GM18519 (cell line): ENCODE measurements around the gene TUBAL3.
"Not testable (repeated sequence)": the region's sequence is repeated elsewhere in the genome, so short reads cannot be mapped to it uniquely, and the experiment has no call there.

Experiments used
- ATAC-seq: cut with Tn5 transposase; IDR thresholded peaks from one replicate; pipeline ENCODE4 v1.9.1; 2021; ENCODE audit warnings: mild to moderate bottlenecking, moderate library complexity; ENCODE audit not compliant: unreplicated experiment, low FRiP score

The TUBAL3 gene

DNA sequence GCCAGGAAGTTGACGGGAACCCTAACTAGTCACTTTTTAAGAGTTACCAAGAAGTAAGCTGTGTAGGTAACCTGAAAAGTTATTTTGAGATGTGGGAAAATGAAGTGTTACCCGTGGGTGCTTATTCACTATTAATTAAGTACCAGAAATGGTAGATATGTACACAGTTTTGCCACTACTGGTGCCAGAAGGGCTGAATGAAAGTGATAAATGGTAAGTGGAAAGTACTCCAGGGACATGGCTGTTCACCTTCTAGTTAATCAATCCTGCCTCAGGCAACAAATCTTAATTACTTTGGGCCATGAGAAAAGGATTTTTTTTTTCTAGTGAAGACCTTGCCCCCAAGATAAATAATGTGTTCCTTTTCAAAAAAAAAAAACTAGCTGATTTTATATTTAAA is 23.5 kb upstream of the TUBAL3 start:
- ATAC-seq = no peak

DNA sequence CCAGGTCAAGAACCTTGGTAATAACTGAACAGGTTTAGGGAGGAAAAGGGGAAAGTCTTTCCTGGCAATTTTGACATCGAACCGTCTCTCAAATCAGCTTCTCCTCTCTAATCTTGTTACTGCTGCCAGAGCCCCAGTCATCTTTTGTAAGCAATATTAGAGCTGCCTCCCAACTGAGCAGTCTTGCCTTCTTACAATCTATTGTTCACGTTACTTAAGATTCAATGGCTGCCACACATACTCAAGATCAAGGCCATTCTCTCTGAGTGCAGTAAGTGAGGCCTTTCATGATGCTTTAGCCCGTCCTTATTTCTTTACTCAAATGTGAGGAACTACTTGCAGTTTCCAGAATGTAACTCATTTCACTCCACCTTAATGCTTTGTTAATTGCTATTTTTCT is 20.1 kb upstream of the TUBAL3 start:
- ATAC-seq = no peak

DNA sequence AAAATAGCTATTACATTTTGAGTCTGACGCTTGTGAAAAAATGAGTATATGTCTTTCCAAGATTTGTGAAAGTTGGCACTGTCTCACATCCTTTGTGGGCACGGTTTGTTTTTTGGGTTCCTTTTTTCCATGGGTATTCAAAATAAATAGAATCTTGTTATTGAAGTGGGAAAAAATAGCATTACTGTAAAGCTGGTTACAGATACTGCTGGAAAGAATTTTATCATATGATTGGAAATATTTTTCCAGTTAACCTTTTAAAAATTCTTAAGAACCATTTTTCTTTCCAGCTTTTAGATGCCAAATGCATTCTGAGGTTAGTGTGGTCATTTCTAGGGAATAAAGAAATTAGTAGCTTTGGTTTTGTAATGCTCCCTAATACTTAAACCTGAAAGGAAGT is 19.1 kb upstream of the TUBAL3 start:
- ATAC-seq = no peak

DNA sequence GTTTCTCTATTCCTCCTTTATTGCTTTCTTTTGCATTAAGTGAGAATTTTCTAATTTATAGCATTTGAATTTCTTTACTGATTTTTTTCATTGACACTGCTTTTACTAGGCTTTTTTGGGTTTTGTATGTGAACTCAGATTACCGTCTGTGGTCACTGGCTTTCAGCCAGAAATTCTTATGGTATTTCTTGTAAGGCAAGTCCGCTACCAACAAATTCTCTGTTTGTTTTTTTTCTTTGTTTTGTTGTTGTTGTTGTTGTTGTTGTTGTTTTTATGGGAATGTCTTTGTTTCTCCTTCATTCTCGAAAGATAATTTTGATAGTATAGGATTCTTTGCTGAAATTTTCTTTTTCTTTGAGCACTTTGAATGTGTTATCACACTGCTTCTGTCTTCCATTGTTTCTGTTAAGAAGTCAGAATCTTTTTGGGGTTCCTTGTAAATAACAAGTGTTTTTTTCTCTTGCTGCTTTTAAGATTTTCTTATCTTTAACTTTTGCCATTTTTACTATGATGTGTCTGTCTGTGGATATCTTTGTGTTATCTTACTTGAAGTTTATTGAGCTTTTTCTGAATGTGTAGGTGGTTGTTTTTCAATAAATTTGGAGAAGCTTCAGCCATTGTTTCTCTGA is 15.0 kb upstream of the TUBAL3 start:
- ATAC-seq = no peak

DNA sequence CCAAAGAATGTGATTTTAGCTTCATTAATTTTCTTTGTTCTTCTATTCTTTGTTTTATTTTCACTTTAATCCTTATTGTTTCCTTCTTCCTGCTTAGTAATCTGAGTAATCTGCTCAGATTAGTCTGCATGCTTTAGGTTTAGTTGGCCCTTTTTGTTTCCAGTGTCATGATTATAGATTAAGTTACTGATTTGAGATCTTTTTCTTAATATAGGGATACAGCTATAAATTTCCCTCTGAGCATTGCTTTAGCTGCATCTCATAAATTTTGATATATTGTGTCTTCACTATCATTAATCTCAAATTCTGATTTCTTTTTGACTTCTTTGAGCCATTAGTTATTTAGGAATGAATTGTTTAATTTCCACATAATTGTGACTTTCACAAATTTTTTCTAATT is 14.0 kb upstream of the TUBAL3 start:
- no peak for ATAC-seq

DNA sequence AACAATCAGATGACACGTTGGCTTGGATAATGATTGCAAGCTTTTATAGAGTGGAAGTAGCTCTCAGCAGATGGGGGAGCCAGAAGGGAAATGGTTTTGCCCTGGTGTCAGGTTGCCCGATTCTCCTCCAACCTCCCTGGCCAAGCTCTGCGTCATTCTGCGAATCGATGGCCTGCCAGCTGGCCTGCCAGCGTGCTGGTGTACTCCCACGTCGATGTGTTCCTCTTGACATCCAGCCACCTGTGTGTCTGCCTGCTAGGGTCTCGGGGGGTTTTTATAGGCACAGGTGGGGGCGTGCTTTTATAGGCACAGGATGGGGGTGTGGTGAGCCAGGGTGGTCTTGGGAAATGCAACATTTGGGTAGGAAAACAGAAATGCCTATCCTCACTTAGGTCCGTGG is 12.4 kb upstream of the TUBAL3 start:
- ATAC-seq = no peak

DNA sequence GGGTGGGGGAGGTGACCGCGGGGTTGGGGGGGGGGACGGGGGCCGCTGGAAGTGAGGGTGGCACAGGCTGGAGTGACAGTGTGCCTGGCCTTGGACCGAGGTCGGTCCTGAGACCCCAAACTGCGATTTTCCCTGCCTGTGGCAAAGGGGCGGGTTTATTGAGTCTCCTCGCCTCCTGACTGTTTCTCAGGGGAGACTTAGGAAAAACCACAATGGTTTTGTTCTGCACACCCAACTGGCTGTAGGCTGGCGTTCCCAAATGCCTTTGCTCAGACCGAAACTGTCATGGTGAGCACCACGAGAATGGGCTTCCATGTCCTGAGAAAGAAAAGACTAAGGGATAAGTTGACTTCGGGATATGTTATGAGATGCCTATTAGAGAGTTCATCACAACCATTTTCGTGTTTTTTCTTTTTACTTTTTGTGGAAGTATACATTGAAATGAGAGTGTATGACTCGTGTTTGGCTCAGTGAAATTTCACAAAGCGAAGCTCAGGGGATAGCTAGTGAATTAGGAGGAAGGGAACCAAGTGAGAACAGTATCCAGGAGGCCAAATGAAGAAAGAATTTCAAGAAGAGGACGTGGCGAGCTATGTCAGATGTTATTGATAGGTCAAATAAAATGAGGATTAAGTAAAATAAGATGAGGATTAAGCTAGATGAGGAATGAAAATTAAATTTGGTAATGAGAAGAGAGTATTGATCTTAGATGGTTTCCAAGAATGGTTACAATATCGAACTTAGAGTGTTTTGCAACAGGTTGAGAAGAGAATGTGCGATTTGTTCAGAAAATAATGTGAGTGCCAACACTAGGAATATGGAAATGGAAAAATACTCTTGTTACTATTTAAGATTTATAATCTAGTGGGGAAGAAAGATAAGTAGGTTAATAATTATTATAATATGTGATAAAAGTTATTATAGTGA is 8.6 kb upstream of the TUBAL3 start:
- no peak for ATAC-seq

DNA sequence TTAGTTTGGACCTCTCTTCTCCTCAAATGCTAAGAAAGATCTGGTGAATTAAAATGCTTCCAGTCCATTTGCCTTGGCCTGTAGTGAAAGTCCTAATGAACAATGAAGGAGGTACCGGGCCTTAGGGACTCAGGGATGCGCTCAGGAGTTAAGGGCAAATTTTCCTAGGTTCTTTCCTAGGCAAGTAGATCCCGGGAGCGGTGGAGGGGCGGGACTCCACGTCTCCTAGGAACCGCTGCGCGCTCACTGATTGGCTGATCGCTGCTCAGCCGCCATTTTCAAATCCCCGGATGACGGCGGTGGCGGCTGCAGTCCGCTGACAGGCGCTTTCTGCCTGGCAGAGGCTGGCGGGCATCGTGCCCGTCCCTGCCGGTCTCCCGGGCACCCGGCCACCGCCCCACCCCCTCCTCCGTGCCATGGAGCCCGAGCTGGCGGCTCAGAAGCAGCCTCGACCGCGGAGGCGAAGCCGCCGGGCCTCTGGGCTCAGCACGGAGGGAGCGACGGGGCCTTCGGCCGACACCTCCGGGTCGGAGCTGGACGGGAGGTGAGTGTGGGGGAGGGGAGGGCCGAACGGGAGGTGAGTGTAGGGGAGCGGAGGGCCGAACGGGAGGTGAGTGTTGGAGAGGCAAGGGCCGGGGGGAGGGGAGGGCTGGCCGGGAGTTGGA is 7.8 kb upstream of the TUBAL3 start, which contains the start of gene NET1:
TSS of gene NET1 (plus strand) at position 281 of the 665 bp plus-strand sequence. CDS start at position 417, 136 bp downstream.
- peak; percentile 98 for ATAC-seq

DNA sequence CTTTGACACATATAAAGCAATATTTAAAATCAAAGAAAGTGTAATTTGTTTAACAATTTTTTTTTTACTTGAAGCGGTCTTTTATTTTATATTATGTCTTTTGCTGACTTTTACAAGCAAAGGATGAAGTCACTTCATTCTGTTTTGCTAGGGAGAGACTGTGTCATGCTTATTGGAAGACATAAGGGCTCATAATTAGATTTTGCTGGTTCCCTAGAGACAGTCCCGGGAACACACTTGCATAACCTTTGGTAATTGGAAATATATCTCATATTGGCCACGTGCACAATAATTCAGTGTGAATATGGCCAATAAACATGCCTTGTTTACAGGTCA is 7.3 kb upstream of the TUBAL3 start:
- no peak for ATAC-seq

DNA sequence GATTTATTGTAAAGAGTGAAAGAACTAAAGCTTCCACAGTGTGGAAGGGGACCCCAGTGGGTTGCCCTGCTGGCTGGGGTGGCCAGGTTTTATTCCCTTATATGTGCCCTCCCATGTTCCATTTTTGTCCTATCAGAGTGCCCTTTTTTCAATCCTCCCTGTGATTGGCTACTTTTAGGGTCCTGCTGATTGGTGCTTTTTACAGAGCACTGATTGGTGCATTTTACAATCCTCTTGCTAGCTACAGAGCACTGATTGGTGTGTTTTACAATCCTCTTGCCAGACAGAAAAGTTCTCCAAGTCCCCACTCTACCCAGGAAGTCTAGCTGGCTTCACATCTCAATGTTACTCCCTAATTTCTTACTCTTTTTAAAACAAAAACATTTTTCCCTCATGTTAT is 6.2 kb upstream of the TUBAL3 start:
- not testable (repeated sequence) for ATAC-seq

DNA sequence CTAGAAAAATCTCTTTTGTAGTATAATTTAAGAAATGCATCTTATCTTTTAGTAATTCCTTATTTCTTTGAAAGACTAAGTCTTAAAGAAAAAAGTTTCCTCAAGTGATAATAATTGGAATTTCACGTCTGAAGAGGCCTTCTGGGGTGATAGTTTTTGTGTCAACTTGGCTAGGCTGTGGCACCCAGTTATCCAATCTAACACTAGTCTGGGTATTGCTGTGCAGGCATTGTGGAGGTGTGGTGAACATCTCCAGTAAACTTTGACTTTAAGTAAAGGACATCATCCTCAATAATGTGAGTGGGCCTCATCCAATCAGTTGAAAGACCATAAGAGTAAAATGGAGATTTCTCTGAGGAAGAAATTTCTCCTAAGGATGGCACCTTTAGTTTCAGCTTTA is 2.3 kb upstream of the TUBAL3 start:
- ATAC-seq = no peak

DNA sequence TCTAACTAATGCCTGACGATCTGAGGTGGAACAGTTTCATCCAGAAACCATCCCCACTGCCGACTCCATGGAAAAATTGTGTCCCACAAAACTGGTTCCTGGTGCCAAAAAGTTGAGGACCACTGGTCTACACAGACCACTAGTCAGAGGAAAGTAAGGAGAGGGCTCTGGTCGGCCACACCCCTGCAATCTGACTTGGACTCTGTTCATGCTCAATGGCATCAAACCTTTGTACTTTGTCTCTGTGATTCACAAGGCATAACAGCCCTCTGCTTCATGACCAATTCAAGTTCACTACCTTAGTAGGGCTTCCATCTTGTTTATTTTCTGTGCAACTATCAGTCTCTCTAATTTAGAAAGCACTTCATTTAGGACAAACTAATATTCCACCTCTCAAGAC is 1.8 kb downstream of the TUBAL3 start:
- no peak for ATAC-seq

DNA sequence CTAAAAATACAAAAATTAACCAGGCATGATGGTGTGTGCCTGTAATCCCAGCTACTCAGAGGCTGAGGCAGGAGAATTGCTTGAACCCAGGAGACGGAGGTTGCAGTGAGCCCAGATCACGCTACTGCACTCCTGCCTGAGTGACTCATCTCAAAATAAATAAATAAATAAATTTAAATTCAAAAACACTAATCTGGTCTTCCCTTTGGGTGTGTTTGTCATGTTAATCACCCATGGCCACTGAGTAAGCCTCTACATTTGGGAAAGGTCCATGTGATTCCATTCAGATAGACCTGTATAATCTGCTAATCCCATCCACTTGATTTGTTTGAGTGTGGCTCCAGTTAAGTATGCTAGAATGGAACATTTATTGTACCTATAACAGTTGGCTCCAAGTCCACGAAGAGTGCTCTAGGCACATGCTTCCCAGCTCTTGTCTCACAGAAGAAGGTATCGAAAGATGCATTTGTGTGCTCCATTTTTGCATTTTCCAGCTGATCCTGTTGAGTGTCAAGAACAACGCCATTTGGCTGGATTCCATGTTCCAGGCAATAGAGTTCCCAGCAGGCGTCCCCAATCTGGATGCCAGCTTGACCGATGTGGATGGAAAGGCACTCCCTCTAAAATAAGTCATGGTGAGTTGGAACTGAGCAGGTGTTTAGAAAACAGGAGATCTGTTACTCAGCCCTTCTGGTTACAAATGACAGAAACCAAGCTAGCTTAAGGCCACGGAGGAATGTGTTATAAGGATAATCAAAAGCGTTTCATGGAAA is 4.0 kb downstream of the TUBAL3 start:
- no peak for ATAC-seq

DNA sequence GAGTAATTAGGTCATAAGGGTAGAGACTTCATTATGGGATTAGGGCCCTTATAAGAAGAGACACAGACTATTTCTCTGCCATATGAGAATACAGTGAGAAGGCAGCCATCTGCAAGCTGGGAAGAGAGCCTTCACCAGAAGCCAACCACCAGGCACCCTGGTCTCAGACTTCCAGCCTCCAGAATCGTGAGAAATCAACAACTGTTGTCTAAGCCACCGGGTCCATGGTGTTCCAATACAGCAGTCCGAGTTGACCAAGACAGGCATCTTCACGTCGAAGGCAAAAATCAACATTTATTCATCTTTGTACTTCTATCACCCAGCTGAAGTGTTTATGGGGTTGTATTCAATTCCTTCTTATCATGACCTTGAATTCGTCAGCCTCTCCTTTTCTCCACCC is 5.3 kb downstream of the TUBAL3 start:
- ATAC-seq = no peak

DNA sequence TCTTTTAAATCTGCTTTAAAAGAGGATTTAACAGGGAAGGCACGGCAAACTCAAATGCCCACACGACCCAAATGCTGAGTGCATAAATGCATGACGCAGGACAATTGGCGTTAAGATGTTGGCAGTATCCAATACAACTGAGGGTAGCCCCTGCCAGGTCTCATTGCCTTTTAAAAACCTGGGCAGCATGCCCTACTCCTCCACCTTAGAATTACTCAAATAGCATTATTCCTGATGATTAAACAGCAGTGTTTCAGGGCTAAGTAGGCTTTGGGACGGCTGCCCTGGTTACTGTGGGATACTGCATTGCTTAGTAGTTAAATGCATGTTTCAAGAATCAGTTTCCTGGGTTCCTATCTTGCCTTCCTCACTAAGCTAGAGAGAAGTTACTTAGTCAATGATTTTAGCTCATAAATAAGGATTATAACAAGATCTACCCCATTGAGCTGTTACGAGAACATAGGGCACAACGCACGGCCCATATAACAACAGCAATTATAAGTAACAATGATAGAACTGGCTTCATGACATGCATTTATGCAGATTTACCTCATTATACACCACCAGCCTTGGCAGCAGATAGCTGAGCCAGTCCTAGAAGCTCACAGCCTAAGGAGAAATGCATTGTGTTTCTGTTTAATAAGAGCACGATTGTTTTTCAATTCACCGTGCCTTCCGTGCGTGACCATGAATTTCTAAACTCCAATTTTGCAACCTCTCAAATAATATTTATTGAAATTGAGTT is 7.9 kb downstream of the TUBAL3 start:
- ATAC-seq = no peak

DNA sequence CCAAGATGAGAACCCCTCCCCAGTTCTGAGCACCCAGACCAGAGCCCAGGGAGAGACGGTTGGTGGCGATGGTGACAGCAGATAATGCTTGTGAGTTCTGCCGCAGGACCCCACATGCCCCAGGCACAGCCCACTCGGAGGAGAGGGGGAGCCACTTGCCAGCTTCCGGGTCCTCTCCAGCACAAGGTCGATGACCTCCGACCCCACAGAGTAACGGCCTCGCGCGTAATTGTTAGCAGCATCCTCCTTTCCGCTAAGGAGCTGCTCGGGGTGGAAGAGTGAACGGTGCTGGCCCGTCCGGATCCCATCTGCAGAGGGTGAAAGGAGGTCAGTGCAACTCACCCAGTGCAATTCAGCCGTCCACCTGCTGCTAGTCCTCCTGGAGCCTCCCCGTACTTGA is 9.5 kb downstream of the TUBAL3 start:
- ATAC-seq = no peak

DNA sequence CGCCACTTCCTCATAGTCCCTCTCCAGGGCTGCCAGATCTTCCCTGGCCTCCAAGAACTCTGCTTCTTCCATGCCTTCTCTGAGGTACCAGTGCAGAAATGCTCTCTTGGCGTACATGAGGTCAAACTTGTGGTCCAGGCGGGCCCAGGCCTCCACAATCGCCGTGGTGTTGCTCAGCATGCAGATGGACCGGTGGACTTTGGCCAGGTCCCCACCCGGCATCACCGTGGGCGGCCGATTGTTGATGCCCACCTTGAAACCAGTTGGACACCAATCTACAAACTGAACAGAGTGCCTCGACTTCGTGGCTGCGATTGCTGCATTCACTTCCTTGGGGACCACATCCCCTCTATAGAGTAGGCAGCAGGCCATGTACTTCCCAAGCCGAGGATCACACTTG is 11.1 kb downstream of the TUBAL3 start:
- ATAC-seq = no peak

DNA sequence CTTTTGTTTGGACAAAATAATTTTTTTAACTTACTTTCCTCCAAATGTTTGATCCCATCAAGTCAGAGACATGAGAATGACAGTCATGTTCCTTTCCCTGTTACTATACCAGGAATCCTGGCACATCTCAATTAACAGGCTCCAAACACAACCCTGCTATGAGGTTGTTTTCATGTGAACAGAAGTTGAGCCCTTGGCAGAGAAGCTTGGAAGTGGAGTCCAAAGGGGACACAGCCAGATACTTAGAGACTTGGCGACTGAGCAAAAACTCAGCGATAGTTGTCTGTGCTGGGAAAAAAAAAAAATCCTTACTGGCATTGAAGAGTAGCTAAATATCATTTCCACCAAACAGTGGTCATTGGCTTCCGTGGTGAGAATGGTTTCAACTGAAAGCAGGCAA is 12.8 kb downstream of the TUBAL3 start:
- no peak for ATAC-seq

DNA sequence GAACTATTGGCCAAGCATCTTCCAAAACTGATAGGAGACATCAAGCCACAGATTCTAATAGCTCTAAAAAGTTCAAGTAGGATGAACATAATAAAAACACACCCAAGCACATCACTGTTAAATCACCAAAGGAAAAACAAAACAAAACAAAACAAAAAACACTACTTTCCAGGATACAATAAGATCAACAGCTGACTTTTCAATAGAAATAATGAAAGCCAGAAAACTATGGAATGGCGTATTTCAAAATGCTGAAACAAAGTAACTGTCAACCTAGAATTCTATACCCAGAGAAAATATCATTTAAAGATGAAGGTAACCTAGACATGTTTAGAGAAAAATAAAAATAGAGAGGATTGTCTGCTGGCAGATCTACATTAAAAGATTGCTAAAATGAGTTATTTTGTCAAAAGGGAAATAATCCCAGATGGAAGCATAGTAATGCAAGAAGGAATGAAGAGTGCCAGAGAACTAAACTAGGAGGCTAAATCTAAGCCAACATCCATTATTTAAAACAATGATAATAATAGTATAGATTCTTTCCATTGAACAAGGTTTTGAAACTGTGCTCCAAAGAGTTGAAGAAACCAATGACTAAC is 13.9 kb downstream of the TUBAL3 start:
- no peak for ATAC-seq

DNA sequence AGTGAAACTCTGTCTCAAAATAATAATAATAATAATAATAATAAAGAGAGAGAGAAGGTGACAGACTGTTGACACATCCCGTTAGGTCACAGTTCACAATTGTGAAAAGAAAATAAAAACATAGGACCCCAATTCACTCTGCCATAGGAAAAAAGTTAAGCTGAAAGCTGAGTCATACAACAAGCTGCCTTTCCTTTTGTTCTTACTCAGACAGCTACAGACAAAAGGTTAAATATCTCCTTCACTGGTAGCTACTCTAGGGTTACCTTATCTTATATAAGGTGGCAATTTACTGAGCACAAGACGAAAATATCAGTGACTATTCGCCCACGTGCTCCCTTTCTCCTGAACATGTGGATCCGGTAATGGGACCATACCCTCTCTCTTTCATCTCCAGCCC is 17.5 kb downstream of the TUBAL3 start:
- no peak for ATAC-seq
